CD4-positive, alpha-beta T cell (primary cell): ENCODE data around the gene CDK4. TPM values are rescaled to one million over a fixed set of nuclear protein-coding genes. Genes with fewer than 3 reads are reported as not detected.

Experiments
- ATAC-seq: fragments of 200-7000 bp; cut with Tn5 transposase; one replicate; pipeline ENCODE4 v1.10.0; 2022; ENCODE audit warnings: mild to moderate bottlenecking; ENCODE audit not compliant: poor library complexity
- CTCF ChIA-PET: fragments of 350-600 bp; sonication (Branson Sonifier 250); formaldehyde crosslinking; loops from one replicate; lab custom pipeline; 2021; ENCODE audit warnings: antibody characterized with exemption, inconsistent platforms; lab: Charles Lee
- POLR2A ChIA-PET: fragments of 350-600 bp; sonication (Branson Sonifier 250); formaldehyde crosslinking; loops from one replicate; lab custom pipeline; 2021; ENCODE audit warnings: antibody characterized with exemption, inconsistent platforms; lab: Charles Lee
- DNase-seq, 14 experiments: peaks; one replicate each; pipeline ENCODE4 v3.0.0-alpha.2; 2013 to 2020; ENCODE audit warnings: mixed read lengths in 2 of 14
- H3K27ac ChIP-seq, 2 donors: one replicate each; pipeline versions ENCODE4 v1.5.1 to v1.7.0; 2013; ENCODE audit warnings: low read length in 2 of 2, low read depth in 1 of 2, mild to moderate bottlenecking in 1 of 2
- H3K27me3 ChIP-seq, 2 experiments: 1 replicate in 1 of 2; 2 replicates in 1 of 2; pipeline versions ENCODE4 v1.6.1 to v1.7.0; 2013; ENCODE audit warnings: low read length in 2 of 2, control low read depth in 1 of 2, mild to moderate bottlenecking in 1 of 2, moderate library complexity in 1 of 2; ENCODE audit not compliant: insufficient read depth in 2 of 2, control insufficient read depth in 1 of 2
- H3K36me3 ChIP-seq: one replicate; pipeline ENCODE4 v1.6.1; 2013; ENCODE audit warnings: low read length, control low read depth; ENCODE audit not compliant: insufficient read depth
- H3K4me1 ChIP-seq: one replicate; pipeline ENCODE4 v1.6.1; 2013; ENCODE audit warnings: low read length, control low read depth; ENCODE audit not compliant: insufficient read depth
- H3K4me3 ChIP-seq: one replicate; pipeline ENCODE4 v1.5.1; 2013; ENCODE audit warnings: mild to moderate bottlenecking, low read length, moderate library complexity
- H3K9me3 ChIP-seq, 2 experiments: 1 replicate in 1 of 2; 2 replicates in 1 of 2; pipeline versions ENCODE4 v1.6.1 to v1.7.0; 2013; ENCODE audit warnings: low read length in 2 of 2, mild to moderate bottlenecking in 2 of 2, control low read depth in 1 of 2, moderate library complexity in 1 of 2; ENCODE audit not compliant: control insufficient read depth in 1 of 2, insufficient read depth in 1 of 2
- H3K27ac Mint-ChIP-seq: one replicate; pipeline ENCODE4 v1.8.0; 2020; ENCODE audit warnings: mixed read lengths
- H3K27me3 Mint-ChIP-seq: one replicate; pipeline ENCODE4 v1.8.0; 2021; ENCODE audit warnings: mixed read lengths
- H3K36me3 Mint-ChIP-seq: one replicate; pipeline ENCODE4 v1.8.0; 2021; ENCODE audit warnings: low read depth, mixed read lengths
- H3K4me1 Mint-ChIP-seq: one replicate; pipeline ENCODE4 v1.8.0; 2021; ENCODE audit warnings: low read depth, mixed read lengths
- H3K4me3 Mint-ChIP-seq: one replicate; pipeline ENCODE4 v1.8.0; 2020; ENCODE audit warnings: mild to moderate bottlenecking, mixed read lengths
- H3K9me3 Mint-ChIP-seq: one replicate; pipeline ENCODE4 v1.8.0; 2020; ENCODE audit warnings: mixed read lengths
- intact Hi-C, 2 experiments: fragments of 100-400 bp; cut with DNase I in 1 of 2; cut with micrococcal nuclease in 1 of 2; formaldehyde crosslinking; loops; one replicate each; pipeline versions ENCODE4 v1.15.1 to v1.9.0; 2023 to 2025; cut with DNase I, micrococcal nuclease
- polyA plus RNA-seq, 2 donors: library from polyadenylated mRNA; unstranded; fragments of 120-200 nt; gene quantifications; one replicate each; pipeline ENCODE4 v1.2.1, GENCODE V29; 2013
- total RNA-seq, 174 experiments: library from RNA in 2 of 174; stranded (reverse) in 2 of 174; gene quantifications; one replicate each; pipeline ENCODE4 v1.2.3 and lab custom pipeline; 2021 to 2026
- TF ChIP-seq, protein P1 (sequence below): fragments of 200-600 bp; IDR thresholded peaks from one replicate; pipeline ENCODE4 v1.8.0; 2022; ENCODE audit warnings: antibody characterized with exemption, mild to moderate bottlenecking

Gene CDK4
- total RNA-seq (10 to 100 TPM in 1 of 2 experiments, 1 to 10 TPM in 1; 8.7 to 10.8 TPM), total RNA-seq (lab: John Stamatoyannopoulos, UW) (14.0 to 329 (median 36.7) reads per million in 172 experiments)
- 41.4 TPM for polyA plus RNA-seq (2013, experiment 1 of 2)
- polyA plus RNA-seq (2013, experiment 2 of 2), result 40.2 TPM

- peak; percentile 75 for ATAC-seq
- peak; percentile 97 to 100 (median 98) for DNase-seq
- Mint-ChIP-seq H3K27me3 (no peaks in the 10 kb centered on the region), H3K9me3 (no peaks in the 10 kb centered on the region), H3K36me3 (peaks cover 55% of the 10 kb centered on the region), H3K4me3 (peak within 1 kb of the TSS; percentile 89), H3K4me1 (peaks cover 62% of the 10 kb centered on the region), H3K27ac (peak within 1 kb of the TSS; percentile 87)
- H3K4me1 ChIP-seq, result peaks cover 54% of the 10 kb centered on the region
- H3K4me3 ChIP-seq, result peak within 1 kb of the TSS; percentile 66
- H3K36me3 ChIP-seq, result peaks cover 28% of the 10 kb centered on the region
- peak within 1 kb of the TSS; percentile 74 to 86 for H3K27ac ChIP-seq
- CTCF ChIA-PET, result interaction anchor here (0.8 kb wide), 1 partner anchor 169 kb away, joined by 3 read pairs; no protein-coding TSS in a partner anchor
- no peaks in the 10 kb centered on the region for H3K27me3 ChIP-seq
- H3K9me3 ChIP-seq, result no peaks in the 10 kb centered on the region
- intact Hi-C loops, result loop anchor here (1.0 to 5.0 kb wide), 4 partner anchors 11 to 275 kb away; partner anchors contain the start of genes ARHGAP9 (in 1 of the 2), CTDSP2 (in 1 of the 2), DDIT3 (in 1 of the 2) and MBD6 (in 1 of the 2)
- TF ChIP-seq, protein P1, sequence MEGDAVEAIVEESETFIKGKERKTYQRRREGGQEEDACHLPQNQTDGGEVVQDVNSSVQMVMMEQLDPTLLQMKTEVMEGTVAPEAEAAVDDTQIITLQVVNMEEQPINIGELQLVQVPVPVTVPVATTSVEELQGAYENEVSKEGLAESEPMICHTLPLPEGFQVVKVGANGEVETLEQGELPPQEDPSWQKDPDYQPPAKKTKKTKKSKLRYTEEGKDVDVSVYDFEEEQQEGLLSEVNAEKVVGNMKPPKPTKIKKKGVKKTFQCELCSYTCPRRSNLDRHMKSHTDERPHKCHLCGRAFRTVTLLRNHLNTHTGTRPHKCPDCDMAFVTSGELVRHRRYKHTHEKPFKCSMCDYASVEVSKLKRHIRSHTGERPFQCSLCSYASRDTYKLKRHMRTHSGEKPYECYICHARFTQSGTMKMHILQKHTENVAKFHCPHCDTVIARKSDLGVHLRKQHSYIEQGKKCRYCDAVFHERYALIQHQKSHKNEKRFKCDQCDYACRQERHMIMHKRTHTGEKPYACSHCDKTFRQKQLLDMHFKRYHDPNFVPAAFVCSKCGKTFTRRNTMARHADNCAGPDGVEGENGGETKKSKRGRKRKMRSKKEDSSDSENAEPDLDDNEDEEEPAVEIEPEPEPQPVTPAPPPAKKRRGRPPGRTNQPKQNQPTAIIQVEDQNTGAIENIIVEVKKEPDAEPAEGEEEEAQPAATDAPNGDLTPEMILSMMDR, result no peak
- POLR2A ChIA-PET, result interaction anchor here (0.6 to 1.2 kb wide), 9 partner anchors 11 to 1787 kb away, joined by 3 to 9 read pairs (median 3); partner anchors contain the start of genes CYP27B1, DDIT3, EEF1AKMT3 and METTL1
Measured at GRCh38 chr12:57751788-57752667, at the start of gene CDK4. Gene CDK4 (minus strand): TSS chr12:57752310. CDS start chr12:57751717, 593 bp downstream.

- no peak overlapping the region for H3K4me3 ChIP-seq
- peaks cover 49% of the 10 kb centered on the region for H3K36me3 ChIP-seq
- no peaks in the 10 kb centered on the region for H3K9me3 ChIP-seq
- Mint-ChIP-seq H3K9me3 (no peaks in the 10 kb centered on the region), H3K36me3 (peaks cover 64% of the 10 kb centered on the region), H3K4me1 (no peaks in the 10 kb centered on the region), H3K4me3 (no peak overlapping the region), H3K27ac (no peak overlapping the region), H3K27me3 (no peaks in the 10 kb centered on the region)
- no peak overlapping the region for H3K27ac ChIP-seq
- ATAC-seq, result no peak
- TF ChIP-seq, protein P1, result no peak
- intact Hi-C loops, result no loop called here
- CTCF ChIA-PET, result interaction anchor here (2.5 kb wide), 1 partner anchor 95 kb away, joined by 6 read pairs; no protein-coding TSS in a partner anchor
- H3K4me1 ChIP-seq, result no peaks in the 10 kb centered on the region
- no peaks in the 10 kb centered on the region for H3K27me3 ChIP-seq
- POLR2A ChIA-PET, result interaction anchor here (0.7 to 2.2 kb wide), 3 partner anchors 8 to 18 kb away, joined by 3 to 6 read pairs (median 4); partner anchors contain the start of gene AVIL
- DNase-seq, result no peak
Measured at GRCh38 chr12:57800965-57801364, 48.9 kb upstream of the CDK4 start.

DNA sequence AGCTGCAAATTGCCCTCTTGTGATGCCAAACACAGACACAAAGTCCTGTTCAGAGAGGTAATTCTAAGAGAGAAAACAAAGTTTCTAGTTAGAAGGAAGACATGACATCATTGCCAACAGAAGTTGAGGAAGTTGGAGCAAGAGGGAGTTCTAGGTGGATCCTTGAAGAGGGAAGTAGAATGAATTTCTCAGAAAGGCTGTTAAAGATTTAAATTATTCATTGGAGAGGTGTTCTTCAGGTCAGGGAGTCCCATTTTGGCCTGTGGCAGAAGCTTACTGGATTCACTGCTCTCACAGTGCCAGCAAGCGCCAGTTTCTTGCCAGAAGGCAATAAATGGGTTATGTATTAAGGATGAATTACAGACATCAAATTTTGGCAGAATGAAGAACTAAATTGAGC lies 45.8 kb upstream of the CDK4 start:
- no peak overlapping the region for H3K4me3 Mint-ChIP-seq
- H3K36me3 Mint-ChIP-seq, result peaks cover 81% of the 10 kb centered on the region
- ChIA-PET CTCF (no interaction called here), POLR2A (interaction anchor here (1.0 kb wide), 1 partner anchor 15 kb away, joined by 3 read pairs; the partner anchor contains the start of gene TSFM)
- no peaks in the 10 kb centered on the region for H3K4me1 Mint-ChIP-seq
- peaks cover 69% of the 10 kb centered on the region for H3K36me3 ChIP-seq
- intact Hi-C loops, result no loop called here
- no peak for DNase-seq
- no peaks in the 10 kb centered on the region for H3K9me3 ChIP-seq
- H3K4me1 ChIP-seq, result no peaks in the 10 kb centered on the region
- no peak overlapping the region for H3K27ac Mint-ChIP-seq
- ATAC-seq, result no peak
- H3K27me3 Mint-ChIP-seq, result no peaks in the 10 kb centered on the region
- no peak overlapping the region for H3K4me3 ChIP-seq
- no peaks in the 10 kb centered on the region for H3K27me3 ChIP-seq
- TF ChIP-seq, protein P1, result no peak
- H3K9me3 Mint-ChIP-seq, result no peaks in the 10 kb centered on the region
- no peak overlapping the region for H3K27ac ChIP-seq
